Effector CD4-positive, alpha-beta T cell (primary cell): Measurements from ENCODE around the gene ATP6V0D1.
"Not testable (repeated sequence)": the region's sequence is repeated elsewhere in the genome, so short reads cannot be mapped to it uniquely, and the experiment has no call there.

ENCODE experiments used
- DNase-seq: peaks from one replicate; pipeline ENCODE4 v3.0.0-alpha.2; 2020

Gene ATP6V0D1

GRCh38 chr16:67426022-67426421 lies 54.9 kb downstream of the ATP6V0D1 start:
- DNase-seq: no peak

- no peak for DNase-seq
These were observed 55.4 kb downstream of the ATP6V0D1 start for GRCh38 chr16:67425580-67425979.

GRCh38 chr16:67425061-67425460 lies 55.9 kb downstream of the ATP6V0D1 start:
- no peak for DNase-seq

GRCh38 chr16:67424261-67424615 lies 56.7 kb downstream of the ATP6V0D1 start:
- DNase-seq: no peak

GRCh38 chr16:67423611-67424260 lies 57.2 kb downstream of the ATP6V0D1 start:
- DNase-seq: no peak

GRCh38 chr16:67423015-67423414 lies 57.9 kb downstream of the ATP6V0D1 start:
- DNase-seq: no peak

- no peak for DNase-seq
These were observed 59.9 kb downstream of the ATP6V0D1 start for GRCh38 chr16:67421030-67421429.

- DNase-seq: no peak
These were observed 61.0 kb downstream of the ATP6V0D1 start for GRCh38 chr16:67419931-67420330.

GRCh38 chr16:67419502-67419901 lies 61.5 kb downstream of the ATP6V0D1 start:
- no peak for DNase-seq

- DNase-seq: no peak
These were observed 63.5 kb downstream of the ATP6V0D1 start for GRCh38 chr16:67417333-67418061.

GRCh38 chr16:67415872-67416793 lies 64.8 kb downstream of the ATP6V0D1 start, which contains the start of gene ZDHHC1:
Gene ZDHHC1 (minus strand): TSS chr16:67416477. CDS start chr16:67407775, 8,702 bp downstream.
- no peak for DNase-seq

GRCh38 chr16:67415421-67415820 lies 65.5 kb downstream of the ATP6V0D1 start:
- DNase-seq: not testable (repeated sequence)

- no peak for DNase-seq
These were observed 66.7 kb downstream of the ATP6V0D1 start for GRCh38 chr16:67413978-67414911.

- no peak for DNase-seq
These were observed 68.7 kb downstream of the ATP6V0D1 start for GRCh38 chr16:67412294-67412693.

GRCh38 chr16:67411339-67411738 lies 69.6 kb downstream of the ATP6V0D1 start:
- DNase-seq: no peak

- DNase-seq: no peak
These were observed 71.3 kb downstream of the ATP6V0D1 start for GRCh38 chr16:67409631-67410030.

GRCh38 chr16:67407788-67408452 lies 73.0 kb downstream of the ATP6V0D1 start:
- no peak for DNase-seq

- no peak for DNase-seq
These were observed 73.7 kb downstream of the ATP6V0D1 start for GRCh38 chr16:67407176-67407787.

GRCh38 chr16:67406111-67406971 lies 74.6 kb downstream of the ATP6V0D1 start:
- DNase-seq: no peak

- no peak for DNase-seq
These were observed 75.6 kb downstream of the ATP6V0D1 start for GRCh38 chr16:67405336-67405735.
